ENCODE results near the gene ZNF547. TPM values are rescaled to one million over a fixed set of nuclear protein-coding genes. Genes with fewer than 3 reads are reported as not detected.
A peak's percentile ranks its signal among the peaks of the same experiment; 100 is the strongest.

Gene ZNF547
- total RNA-seq, 1 experiment from 2014 or later: 1.4 TPM

- RAD21 ChIA-PET (ENCODE audit: low non-redundant PET in 1 of 2, low total read pairs in 2 of 2, uncharacterized antibody in 2 of 2, unreplicated experiment in 2 of 2): interaction anchor here in 1 of 2 experiments (0.9 kb wide), 1 partner anchor 16 kb away, joined by 7 read pairs; no protein-coding TSS in a partner anchor
- peak; percentile 37 for TF ChIP-seq ZFX (IDR thresholded peaks at IDR 0.05)
- TF ChIP-seq EGR1 (IDR thresholded peaks at IDR 0.05; ENCODE audit: low read depth): no peak
- TF ChIP-seq SP1 (IDR thresholded peaks at IDR 0.05; ENCODE audit: low read depth): peak; percentile 85
- TF ChIP-seq EZH2phosphoT487 (IDR thresholded peaks at IDR 0.05; ENCODE audit: borderline replicate concordance): no peak
- TF ChIP-seq SRF (IDR thresholded peaks at IDR 0.05; ENCODE audit: low read depth): no peak
- no peak for TF ChIP-seq YY1 (IDR thresholded peaks at IDR 0.05; ENCODE audit: extremely low read depth, insufficient replicate concordance, low read depth, low read length)
- TF ChIP-seq JUND (IDR thresholded peaks at IDR 0.05): no peak
- TF ChIP-seq POLR2A (IDR thresholded peaks at IDR 0.05; ENCODE audit: borderline replicate concordance, extremely low read depth, insufficient read depth, insufficient read length): peak; percentile 39
- TF ChIP-seq FOSL1 (IDR thresholded peaks at IDR 0.05; ENCODE audit: low read depth): no peak
- no peak for TF ChIP-seq CBX3 (IDR thresholded peaks at IDR 0.05; ENCODE audit: low read depth)
- TF ChIP-seq TCF7L2 (IDR thresholded peaks at IDR 0.05; ENCODE audit: borderline replicate concordance, extremely low read depth, insufficient read depth, insufficient read length): peak; percentile 42
- 0 out of 2 replicates have a peak, but pooled peaks have one; percentile 48 for TF ChIP-seq CEBPB (IDR thresholded peaks at IDR 0.05; ENCODE audit: low read depth)
- 0 out of 6 replicates have a peak, but pooled peaks of 1 of the 3 experiments have one; percentile 11 for TF ChIP-seq CTCF (IDR thresholded peaks at IDR 0.05 in 2 of 3, conservative IDR thresholded peaks at IDR 0.05 in 1 of 3; ENCODE audit: borderline replicate concordance in 1 of 3, insufficient read depth in 1 of 3, low read depth in 2 of 3, low read length in 2 of 3)
- no peak for TF ChIP-seq SIN3A (IDR thresholded peaks at IDR 0.05; ENCODE audit: low read depth)
- TF ChIP-seq ZBTB33 (IDR thresholded peaks at IDR 0.05; ENCODE audit: extremely low read depth, insufficient replicate concordance, low read length): peak; percentile 74
- no peak for TF ChIP-seq RAD21 (IDR thresholded peaks at IDR 0.05; ENCODE audit: low read depth)
- peak; percentile 79 for TF ChIP-seq ELF1 (IDR thresholded peaks at IDR 0.05; ENCODE audit: borderline replicate concordance, low read depth)
- TF ChIP-seq MAX (IDR thresholded peaks at IDR 0.05): no peak
- no peak for TF ChIP-seq REST (IDR thresholded peaks at IDR 0.05; ENCODE audit: low read depth)
These were observed 26.6 kb downstream of the ZNF547 start, which contains the start of gene ZNF548 for GRCh38 chr19:57389730-57390598. Gene ZNF548, plus strand, starts transcription at chr19:57389854. Its CDS starts 246 bp downstream, at chr19:57390100.

More at GRCh38 chr19:57389730-57390598, 26.6 kb downstream of the ZNF547 start, which contains the start of gene ZNF548:
- H3K4me3 ChIP-seq (replicated peaks in 1 of 2; ENCODE audit: low read depth in 1 of 2, low read length in 2 of 2): peak within 1 kb of the TSS; percentile 73 to 85
- ATAC-seq (peak; percentile 99), DNase-seq (ENCODE audit: low read depth, low spot score) (peak; percentile 98)
- TSS peak; percentile 66 for BruUV-seq (replicated peaks)
- no peaks in the 10 kb centered on the region for H3K36me3 ChIP-seq (ENCODE audit: control insufficient read depth in 1 of 2, insufficient read depth in 2 of 2, low read length in 2 of 2)
- H4K20me1 ChIP-seq (ENCODE audit: insufficient read depth): no peaks in the 10 kb centered on the region
- peak within 1 kb of the TSS; percentile 90 for H3K4me2 ChIP-seq (ENCODE audit: low read length)
- no peaks in the 10 kb centered on the region for H3K9me2 ChIP-seq (ENCODE audit: insufficient read depth)
- intact Hi-C loops (cut with micrococcal nuclease): loop anchor here (1.0 kb wide), 1 partner anchor 27 kb away; the partner anchor contains the start of genes TRAPPC2B and ZNF547
- peak within 1 kb of the TSS; percentile 69 for H2AFZ ChIP-seq (ENCODE audit: low read depth, low read length, poor library complexity, severe bottlenecking)
- peak within 1 kb of the TSS; percentile 79 for H3K9ac ChIP-seq (ENCODE audit: low read length)
- H3K27ac ChIP-seq (ENCODE audit: low read depth, low read length): peak within 1 kb of the TSS; percentile 61
- ChIA-PET POLR2A (interaction anchor here (1.0 kb wide), 3 partner anchors 27 to 45 kb away, joined by 3 to 5 read pairs (median 4); partner anchors contain the start of genes TRAPPC2B, ZNF304, ZNF547 and ZNF749), CTCF (no interaction called here)
- no peaks in the 10 kb centered on the region for H3K27me3 ChIP-seq (ENCODE audit: insufficient read depth, low read length)
- H3K79me2 ChIP-seq (ENCODE audit: insufficient read depth, low read length): peaks cover 22% of the 10 kb centered on the region
- no peaks in the 10 kb centered on the region for H3K9me3 ChIP-seq (ENCODE audit: control insufficient read depth in 1 of 2, insufficient read depth in 1 of 2, low read depth in 1 of 2, low read length in 2 of 2)
- peaks cover 6 to 16% of the 10 kb centered on the region in 2 experiments; a peak in 2 of 4 replicates for H3K4me1 ChIP-seq (ENCODE audit: control insufficient read depth in 1 of 2, insufficient read depth in 2 of 2, low read length in 2 of 2)

Data from HCT116 (cell line).